A673 (cell line): ENCODE data around the gene DCLK2.

ENCODE experiments used
- EZH2 ChIP-seq: fragments of 200-600 bp; sonication (generic); IDR thresholded peaks from 2 replicates; pipeline ENCODE4 v1.6.1; 2017; ENCODE audit warnings: borderline replicate concordance, low read depth, mild to moderate bottlenecking, mixed read lengths, antibody characterized with exemption, low read length; ENCODE audit not compliant: poor library complexity, severe bottlenecking
- TF ChIP-seq, protein P1 (sequence below): fragments of 300-800, 200-600 bp; sonication (generic); conservative IDR thresholded peaks from 2 replicates; pipeline ENCODE4 v1.5.1; 2017; ENCODE audit warnings: low read depth, mild to moderate bottlenecking, antibody characterized with exemption, low read length, moderate library complexity, mixed read lengths

DNA sequence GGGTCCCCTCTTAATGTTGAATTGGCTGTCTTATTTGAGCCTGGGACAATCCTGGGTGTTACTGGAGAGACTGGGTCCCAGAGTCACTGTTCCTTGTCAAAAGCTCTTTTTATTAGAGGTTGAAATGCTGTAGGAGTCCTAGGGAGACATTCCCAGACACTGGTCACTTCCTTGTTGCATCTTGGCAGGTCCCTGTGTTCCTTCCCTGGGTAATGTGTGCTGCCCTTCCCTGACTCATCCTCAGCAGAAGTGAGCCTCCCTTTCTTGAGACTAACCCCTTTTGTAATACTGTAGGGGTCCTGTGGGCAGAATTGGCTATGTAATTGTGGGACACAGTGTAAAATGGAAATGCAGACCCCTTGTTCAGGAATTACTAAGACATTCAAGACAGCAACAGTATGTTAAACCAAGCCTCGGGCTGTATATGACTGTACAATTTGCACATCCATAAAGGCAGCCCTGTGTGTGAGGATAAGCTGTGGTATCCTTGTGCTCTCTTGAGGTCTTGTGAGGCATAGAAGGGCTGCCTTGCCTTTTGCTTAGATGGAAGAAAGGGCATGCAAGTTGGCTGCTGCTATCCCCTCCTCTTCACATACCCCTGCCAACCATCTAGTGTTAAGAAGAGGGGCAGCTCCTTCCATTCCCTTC lies 53.5 kb downstream of the DCLK2 start:
- TF ChIP-seq, protein P1, sequence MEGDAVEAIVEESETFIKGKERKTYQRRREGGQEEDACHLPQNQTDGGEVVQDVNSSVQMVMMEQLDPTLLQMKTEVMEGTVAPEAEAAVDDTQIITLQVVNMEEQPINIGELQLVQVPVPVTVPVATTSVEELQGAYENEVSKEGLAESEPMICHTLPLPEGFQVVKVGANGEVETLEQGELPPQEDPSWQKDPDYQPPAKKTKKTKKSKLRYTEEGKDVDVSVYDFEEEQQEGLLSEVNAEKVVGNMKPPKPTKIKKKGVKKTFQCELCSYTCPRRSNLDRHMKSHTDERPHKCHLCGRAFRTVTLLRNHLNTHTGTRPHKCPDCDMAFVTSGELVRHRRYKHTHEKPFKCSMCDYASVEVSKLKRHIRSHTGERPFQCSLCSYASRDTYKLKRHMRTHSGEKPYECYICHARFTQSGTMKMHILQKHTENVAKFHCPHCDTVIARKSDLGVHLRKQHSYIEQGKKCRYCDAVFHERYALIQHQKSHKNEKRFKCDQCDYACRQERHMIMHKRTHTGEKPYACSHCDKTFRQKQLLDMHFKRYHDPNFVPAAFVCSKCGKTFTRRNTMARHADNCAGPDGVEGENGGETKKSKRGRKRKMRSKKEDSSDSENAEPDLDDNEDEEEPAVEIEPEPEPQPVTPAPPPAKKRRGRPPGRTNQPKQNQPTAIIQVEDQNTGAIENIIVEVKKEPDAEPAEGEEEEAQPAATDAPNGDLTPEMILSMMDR = no peak
- no peak for TF ChIP-seq EZH2
